ENCODE results near the gene KIAA0825. TPM values are rescaled to one million over a fixed set of nuclear protein-coding genes. Genes with fewer than 3 reads are reported as not detected.

The KIAA0825 gene
- total and polyA plus RNA-seq, 3 donors from 2014 or later = 4.1 to 11.2 (median 9.3) TPM

DNA sequence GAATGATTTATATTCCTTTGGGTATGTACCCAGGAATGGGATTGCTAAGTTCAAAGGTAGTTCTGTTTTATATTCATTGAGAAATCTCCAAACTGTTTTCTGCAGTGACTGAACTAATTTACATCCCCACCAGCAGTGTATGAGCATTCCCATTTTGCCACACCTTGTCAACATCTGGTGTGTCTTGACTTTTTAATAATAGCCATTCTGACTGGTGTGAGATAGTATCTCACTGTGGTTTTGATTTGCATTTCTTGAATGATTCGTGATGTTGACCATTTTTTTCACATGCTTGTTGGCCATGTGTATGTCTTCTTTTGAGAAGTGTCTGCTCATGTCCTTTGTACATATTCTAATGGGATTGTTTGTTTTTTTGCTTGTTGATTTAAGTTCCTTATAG, 421.5 kb downstream of the KIAA0825 start:
- no peak for TF ChIP-seq POLR2A (IDR thresholded peaks at IDR 0.05)
- TF ChIP-seq, protein P1, sequence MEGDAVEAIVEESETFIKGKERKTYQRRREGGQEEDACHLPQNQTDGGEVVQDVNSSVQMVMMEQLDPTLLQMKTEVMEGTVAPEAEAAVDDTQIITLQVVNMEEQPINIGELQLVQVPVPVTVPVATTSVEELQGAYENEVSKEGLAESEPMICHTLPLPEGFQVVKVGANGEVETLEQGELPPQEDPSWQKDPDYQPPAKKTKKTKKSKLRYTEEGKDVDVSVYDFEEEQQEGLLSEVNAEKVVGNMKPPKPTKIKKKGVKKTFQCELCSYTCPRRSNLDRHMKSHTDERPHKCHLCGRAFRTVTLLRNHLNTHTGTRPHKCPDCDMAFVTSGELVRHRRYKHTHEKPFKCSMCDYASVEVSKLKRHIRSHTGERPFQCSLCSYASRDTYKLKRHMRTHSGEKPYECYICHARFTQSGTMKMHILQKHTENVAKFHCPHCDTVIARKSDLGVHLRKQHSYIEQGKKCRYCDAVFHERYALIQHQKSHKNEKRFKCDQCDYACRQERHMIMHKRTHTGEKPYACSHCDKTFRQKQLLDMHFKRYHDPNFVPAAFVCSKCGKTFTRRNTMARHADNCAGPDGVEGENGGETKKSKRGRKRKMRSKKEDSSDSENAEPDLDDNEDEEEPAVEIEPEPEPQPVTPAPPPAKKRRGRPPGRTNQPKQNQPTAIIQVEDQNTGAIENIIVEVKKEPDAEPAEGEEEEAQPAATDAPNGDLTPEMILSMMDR (IDR thresholded peaks at IDR 0.05) = no peak
- no peaks in the 10 kb centered on the region for H3K27me3 ChIP-seq
- intact Hi-C loops (cut with DNase I; ENCODE audit: low total_unique reads) = no loop called here
- DNase-seq = no peak
- no peak overlapping the region for H3K27ac ChIP-seq
- no peaks in the 10 kb centered on the region for H3K9me3 ChIP-seq
- H3K4me3 ChIP-seq = no peak overlapping the region
- H3K36me3 ChIP-seq (ENCODE audit: low read depth, missing control alignments) = no peaks in the 10 kb centered on the region
- WGBS, 2 donors = 89 to 93% methylated on average over 1 of the region's 1 CpG
- H3K4me1 ChIP-seq = no peaks in the 10 kb centered on the region

DNA sequence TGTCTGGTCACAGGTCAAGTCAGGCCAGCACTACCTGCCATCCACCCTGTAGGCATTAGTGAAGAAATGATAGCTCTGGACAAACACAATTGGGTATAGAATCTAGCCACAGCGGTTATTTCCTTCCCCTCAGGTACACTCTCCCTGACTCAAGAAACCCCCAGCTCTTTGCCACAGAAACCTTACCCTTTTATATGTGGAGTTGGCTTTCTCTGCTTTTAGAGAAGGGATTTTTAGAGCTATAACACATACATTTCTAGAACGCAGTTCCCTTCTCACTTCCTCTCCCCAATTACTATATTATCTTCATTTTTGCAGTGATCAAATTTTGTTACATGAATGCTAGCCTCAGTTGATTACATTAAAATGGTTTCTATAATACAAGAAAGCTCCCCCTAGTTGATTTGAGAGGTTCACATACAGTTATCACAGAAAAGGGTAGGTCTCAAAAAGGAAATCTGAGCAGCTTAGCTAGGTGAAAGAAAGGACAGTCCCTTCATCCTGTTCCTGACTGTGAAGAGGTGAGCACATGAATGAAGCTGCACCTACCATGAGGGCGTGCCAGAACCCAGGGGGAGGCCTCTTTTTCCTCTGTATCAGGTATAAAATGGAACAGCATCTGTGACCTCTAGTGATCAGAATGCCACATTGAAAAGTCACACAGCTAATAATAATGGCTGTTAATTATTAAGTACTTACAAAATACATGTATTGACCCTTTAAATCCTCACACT, 425.6 kb downstream of the KIAA0825 start:
- H3K9me3 ChIP-seq = no peaks in the 10 kb centered on the region
- no peaks in the 10 kb centered on the region for H3K27me3 ChIP-seq
- no peak for DNase-seq
- intact Hi-C loops (cut with DNase I; ENCODE audit: low total_unique reads) = no loop called here
- H3K36me3 ChIP-seq (ENCODE audit: low read depth, missing control alignments) = no peaks in the 10 kb centered on the region
- H3K4me3 ChIP-seq = no peak overlapping the region
- H3K27ac ChIP-seq = no peak overlapping the region
- 93 to 95% methylated on average over 3 of the region's 3 CpGs for WGBS, 2 donors
- H3K4me1 ChIP-seq = no peaks in the 10 kb centered on the region
- TF ChIP-seq, protein P1 (IDR thresholded peaks at IDR 0.05) = no peak
- no peak for TF ChIP-seq POLR2A (IDR thresholded peaks at IDR 0.05)

- intact Hi-C loops (cut with DNase I; ENCODE audit: low total_unique reads) = no loop called here
- no peak for DNase-seq
- WGBS, 2 donors = 58 to 67% methylated on average over 2 of the region's 2 CpGs
- no peaks in the 10 kb centered on the region for H3K4me1 ChIP-seq
- H3K27ac ChIP-seq = no peak overlapping the region
- TF ChIP-seq POLR2A (IDR thresholded peaks at IDR 0.05) = no peak
- TF ChIP-seq, protein P1 (IDR thresholded peaks at IDR 0.05) = no peak
- no peaks in the 10 kb centered on the region for H3K36me3 ChIP-seq (ENCODE audit: low read depth, missing control alignments)
- H3K27me3 ChIP-seq = no peaks in the 10 kb centered on the region
- H3K4me3 ChIP-seq = no peak overlapping the region
- no peaks in the 10 kb centered on the region for H3K9me3 ChIP-seq
Observed at GRCh38 chr5:94191604-94192003, 426.8 kb downstream of the KIAA0825 start.

DNA sequence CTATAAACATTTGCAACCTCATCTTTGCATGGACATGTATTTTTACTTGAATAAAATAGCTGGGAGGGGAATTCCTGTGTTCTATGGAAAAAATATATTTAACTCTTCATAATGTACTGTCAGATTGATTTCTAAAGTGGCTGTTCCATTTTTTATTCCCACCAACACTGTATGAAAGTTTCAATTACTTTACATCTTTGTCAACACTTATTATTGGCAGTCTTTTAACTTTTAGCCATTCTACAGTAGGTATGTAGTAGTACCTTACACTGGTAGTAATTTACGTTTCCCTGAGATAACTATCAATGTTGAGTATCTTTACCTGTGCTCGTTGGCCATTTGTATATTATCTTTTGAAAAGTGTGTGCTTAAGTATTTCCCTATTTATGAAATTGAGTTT, 429.7 kb downstream of the KIAA0825 start:
- DNase-seq = no peak
- no peaks in the 10 kb centered on the region for H3K9me3 ChIP-seq
- WGBS, 2 donors = 84 to 96% methylated on average over 2 of the region's 2 CpGs
- H3K27me3 ChIP-seq = no peaks in the 10 kb centered on the region
- no peak overlapping the region for H3K4me3 ChIP-seq
- no peaks in the 10 kb centered on the region for H3K4me1 ChIP-seq
- no peaks in the 10 kb centered on the region for H3K36me3 ChIP-seq (ENCODE audit: low read depth, missing control alignments)
- H3K27ac ChIP-seq = no peak overlapping the region
- intact Hi-C loops (cut with DNase I; ENCODE audit: low total_unique reads) = no loop called here
- no peak for TF ChIP-seq POLR2A (IDR thresholded peaks at IDR 0.05)
- TF ChIP-seq, protein P1 (IDR thresholded peaks at IDR 0.05) = no peak

- 90 to 93% methylated on average over 1 of the region's 1 CpG for WGBS, 2 donors
- H3K27ac ChIP-seq = no peak overlapping the region
- DNase-seq = no peak
- H3K4me1 ChIP-seq = no peaks in the 10 kb centered on the region
- H3K4me3 ChIP-seq = no peak overlapping the region
- intact Hi-C loops (cut with DNase I; ENCODE audit: low total_unique reads) = no loop called here
- H3K36me3 ChIP-seq (ENCODE audit: low read depth, missing control alignments) = no peaks in the 10 kb centered on the region
- H3K27me3 ChIP-seq = no peaks in the 10 kb centered on the region
- TF ChIP-seq POLR2A (IDR thresholded peaks at IDR 0.05) = no peak
- TF ChIP-seq, protein P1 (IDR thresholded peaks at IDR 0.05) = no peak
- no peaks in the 10 kb centered on the region for H3K9me3 ChIP-seq
Observed at GRCh38 chr5:94184870-94185269, 433.5 kb downstream of the KIAA0825 start.

Measured in testis (tissue), 3 donors.